IMR-90 (cell line): Measurements from ENCODE around the gene SETD3. TPM values are rescaled to one million over a fixed set of nuclear protein-coding genes. Genes with fewer than 3 reads are reported as not detected.

Source experiments
- ATAC-seq: fragments of 200-7000 bp; cut with Tn5 transposase; 2 replicates; pipeline ENCODE4 v1.9.1; 2020; ENCODE audit warnings: low read depth, mild to moderate bottlenecking, moderate library complexity
- BruUV-seq: library from RNA; stranded (reverse); fragments of 400-500 nt; replicated peaks from 2 replicates; lab custom pipeline; 2021; lab: Mats Ljungman, UMichigan
- CTCF ChIA-PET: fragments of 300-600 bp; formaldehyde crosslinking; extraction: SDS; loops from one replicate; lab custom pipeline; 2021; ENCODE audit warnings: antibody characterized with exemption; lab: Yijun Ruan, JAX
- POLR2A ChIA-PET: fragments of 300-600 bp; sonication (Branson Sonifier 250); formaldehyde crosslinking; loops from one replicate; lab custom pipeline; 2022; ENCODE audit warnings: antibody characterized with exemption; ENCODE audit not compliant: unreplicated experiment; lab: Charles Lee
- DNase-seq: peaks from one replicate; pipeline ENCODE4 v3.0.0; 2013
- H2AFZ ChIP-seq: replicated peaks from 2 replicates; pipeline ENCODE3; 2013; ENCODE audit warnings: low read length, mild to moderate bottlenecking; ENCODE audit not compliant: poor library complexity
- H2AK5ac ChIP-seq: 2 replicates; pipeline ENCODE4 v1.6.1; 2013; ENCODE audit warnings: low read depth, low read length, inconsistent platforms
- H2AK9ac ChIP-seq: replicated peaks from 2 replicates; pipeline ENCODE3; 2013; ENCODE audit warnings: mild to moderate bottlenecking, low read depth, low read length, moderate library complexity; ENCODE audit not compliant: poor library complexity
- H2BK120ac ChIP-seq: 2 replicates; pipeline ENCODE4 v1.6.1; 2013; ENCODE audit warnings: low read depth, low read length, inconsistent platforms
- H2BK15ac ChIP-seq: 3 replicates; pipeline ENCODE4 v1.6.1; 2013; ENCODE audit warnings: low read depth, low read length, inconsistent platforms
- H2BK20ac ChIP-seq: 2 replicates; pipeline ENCODE4 v1.6.1; 2013; ENCODE audit warnings: low read depth, mild to moderate bottlenecking, inconsistent platforms, low read length, moderate library complexity
- H2BK5ac ChIP-seq: 2 replicates; pipeline ENCODE4 v1.6.1; 2013; ENCODE audit warnings: mild to moderate bottlenecking, low read depth, low read length, inconsistent platforms; ENCODE audit not compliant: poor library complexity, severe bottlenecking
- H3K14ac ChIP-seq: replicated peaks from 2 replicates; pipeline ENCODE4 v1.6.1; 2013; ENCODE audit warnings: low read depth, low read length, inconsistent platforms
- H3K18ac ChIP-seq: 2 replicates; pipeline ENCODE4 v1.6.1; 2013; ENCODE audit warnings: low read depth, low read length, control low read depth
- H3K23ac ChIP-seq: 2 replicates; pipeline ENCODE4 v1.6.1; 2013; ENCODE audit warnings: low read depth, low read length, inconsistent platforms
- H3K27ac ChIP-seq: 2 replicates; pipeline ENCODE4 v1.5.1; 2013; ENCODE audit warnings: mild to moderate bottlenecking, control low read depth, low read length; ENCODE audit not compliant: insufficient read depth
- H3K27me3 ChIP-seq: 2 replicates; pipeline ENCODE4 v1.6.1; 2013; ENCODE audit warnings: low read length; ENCODE audit not compliant: control insufficient read depth, insufficient read depth
- H3K36me3 ChIP-seq: 2 replicates; pipeline ENCODE4 v1.6.1; 2013; ENCODE audit warnings: low read length, mixed read lengths; ENCODE audit not compliant: control insufficient read depth, insufficient read depth
- H3K4ac ChIP-seq: 2 replicates; pipeline ENCODE4 v1.6.1; 2013; ENCODE audit warnings: low read depth, low read length, inconsistent platforms
- H3K4me1 ChIP-seq: 2 replicates; pipeline ENCODE4 v1.6.1; 2013; ENCODE audit warnings: low read length, mixed read lengths; ENCODE audit not compliant: control insufficient read depth, insufficient read depth
- H3K4me2 ChIP-seq: 2 replicates; pipeline ENCODE4 v1.6.1; 2013; ENCODE audit warnings: low read depth, mild to moderate bottlenecking, control low read depth, low read length, moderate library complexity
- H3K4me3 ChIP-seq: 2 replicates; pipeline ENCODE4 v1.5.1; 2013; ENCODE audit warnings: low read depth, mild to moderate bottlenecking, control low read depth, low read length, moderate library complexity; ENCODE audit not compliant: insufficient read depth
- H3K56ac ChIP-seq: 2 replicates; pipeline ENCODE4 v1.6.1; 2013; ENCODE audit warnings: low read length, inconsistent platforms; ENCODE audit not compliant: insufficient read depth; ENCODE audit errors: extremely low read depth
- H3K79me1 ChIP-seq, 2 experiments: 2 replicates each; pipeline ENCODE4 v1.6.1; 2013; ENCODE audit warnings: low read length in 2 of 2, inconsistent platforms in 1 of 2, low read depth in 1 of 2
- H3K9ac ChIP-seq: 2 replicates; pipeline ENCODE4 v1.6.1; 2013; ENCODE audit warnings: low read depth, low read length, control low read depth
- H3K9me1 ChIP-seq: 2 replicates; pipeline ENCODE4 v1.6.1; 2013; ENCODE audit warnings: low read length, inconsistent platforms; ENCODE audit not compliant: insufficient read depth
- H3K9me3 ChIP-seq: 2 replicates; pipeline ENCODE4 v1.6.1; 2013; ENCODE audit warnings: low read length; ENCODE audit not compliant: control insufficient read depth, insufficient read depth
- H4K20me1 ChIP-seq: 2 replicates; pipeline ENCODE4 v1.6.1; 2013; ENCODE audit warnings: low read length, inconsistent platforms; ENCODE audit not compliant: insufficient read depth
- H4K5ac ChIP-seq: 2 replicates; pipeline ENCODE4 v1.6.1; 2013; ENCODE audit warnings: mild to moderate bottlenecking, low read depth, low read length, control low read depth
- H4K8ac ChIP-seq, 2 experiments: 2 replicates each; pipeline ENCODE4 v1.6.1; 2013; ENCODE audit warnings: low read depth in 2 of 2, low read length in 2 of 2, control low read depth in 1 of 2, inconsistent platforms in 1 of 2
- H4K91ac ChIP-seq: 2 replicates; pipeline ENCODE4 v1.6.1; 2013; ENCODE audit warnings: low read depth, low read length, inconsistent platforms; ENCODE audit not compliant: insufficient read depth
- CHD1 ChIP-seq: IDR thresholded peaks from 2 replicates; pipeline ENCODE4 v1.6.1; 2012; ENCODE audit warnings: low read depth, low read length, improper control_type of control experiment
- MAFK ChIP-seq: IDR thresholded peaks from 2 replicates; pipeline ENCODE4 v1.6.1; 2012; ENCODE audit warnings: low read depth, low read length, improper control_type of control experiment
- MAZ ChIP-seq: IDR thresholded peaks from 2 replicates; pipeline ENCODE4 v1.6.1; 2012; ENCODE audit warnings: low read depth, mild to moderate bottlenecking, low read length, improper control_type of control experiment, moderate library complexity, borderline replicate concordance
- MXI1 ChIP-seq: IDR thresholded peaks from 2 replicates; pipeline ENCODE4 v1.6.1; 2012; ENCODE audit warnings: low read depth, mild to moderate bottlenecking, low read length, moderate library complexity, borderline replicate concordance
- NFE2L2 ChIP-seq: fragments of 150-350 bp; IDR thresholded peaks from 2 replicates; pipeline ENCODE4 v1.6.1; 2016; ENCODE audit warnings: low read depth, mild to moderate bottlenecking, low read length
- RAD21 ChIP-seq: IDR thresholded peaks from 2 replicates; pipeline ENCODE4 v1.6.1; 2012; ENCODE audit warnings: low read length, improper control_type of control experiment
- RFX5 ChIP-seq: IDR thresholded peaks from 2 replicates; pipeline ENCODE4 v1.8.0; 2012; ENCODE audit warnings: low read depth, mild to moderate bottlenecking, low read length, moderate library complexity
- WGBS, 2 experiments: methylation state at CpG; one replicate each; pipeline versions ENCODE4 v1.1.5 to v1.1.7; 2013; ENCODE audit warnings: missing lambda C conversion rate in 2 of 2; ENCODE audit not compliant: insufficient read length in 1 of 2; ENCODE audit errors: extremely low coverage in 2 of 2; 5-methylcytosine and 5-hydroxymethylcytosine counted together
- dilution Hi-C: fragments of 300-500 bp; cut with HindIII; formaldehyde crosslinking; loops from one replicate; pipeline ENCODE4 v1.14.3; 2018; ENCODE audit warnings: low sequenced_read_pairs; ENCODE audit not compliant: unreplicated experiment
- in situ Hi-C: fragments of 300-500 bp; cut with MboI; formaldehyde crosslinking; loops from 3 replicates; pipeline ENCODE4 v1.14.3; 2019; ENCODE audit warnings: low sequenced_read_pairs, inconsistent platforms, mixed read lengths
- intact Hi-C: fragments of 100-400 bp; cut with micrococcal nuclease; formaldehyde crosslinking; loops from 2 replicates; pipeline ENCODE4 v1.10.0; 2022
- polyA plus RNA-seq, 3 experiments: library from polyadenylated mRNA; depleted of rRNA; stranded (reverse); fragments of >200 nt; gene quantifications; 2 replicates each; pipeline ENCODE4 v1.2.3, GENCODE V29; 2012; ENCODE audit warnings: low replicate concordance in 1 of 3
- total RNA-seq: library from RNA; depleted of rRNA; stranded (reverse); fragments of >200 nt; gene quantifications from 2 replicates; pipeline ENCODE4 v1.2.3, GENCODE V29; 2012
- TF ChIP-seq, protein P1 (sequence below): conservative IDR thresholded peaks from 2 replicates; pipeline ENCODE4 v1.5.1; 2012; ENCODE audit warnings: mild to moderate bottlenecking, low read depth, low read length, improper control_type of control experiment
- TF ChIP-seq, protein P2 (sequence below): fragments of 150-350 bp; IDR thresholded peaks from 2 replicates; pipeline ENCODE4 v1.6.1; 2017; ENCODE audit warnings: mild to moderate bottlenecking, antibody characterized with exemption, low read length, low read depth

SETD3 gene
- total and polyA plus RNA-seq, 2 of the 4 experiments (the other 2 are of a cell fraction) = 18.8 to 31.9 TPM

DNA sequence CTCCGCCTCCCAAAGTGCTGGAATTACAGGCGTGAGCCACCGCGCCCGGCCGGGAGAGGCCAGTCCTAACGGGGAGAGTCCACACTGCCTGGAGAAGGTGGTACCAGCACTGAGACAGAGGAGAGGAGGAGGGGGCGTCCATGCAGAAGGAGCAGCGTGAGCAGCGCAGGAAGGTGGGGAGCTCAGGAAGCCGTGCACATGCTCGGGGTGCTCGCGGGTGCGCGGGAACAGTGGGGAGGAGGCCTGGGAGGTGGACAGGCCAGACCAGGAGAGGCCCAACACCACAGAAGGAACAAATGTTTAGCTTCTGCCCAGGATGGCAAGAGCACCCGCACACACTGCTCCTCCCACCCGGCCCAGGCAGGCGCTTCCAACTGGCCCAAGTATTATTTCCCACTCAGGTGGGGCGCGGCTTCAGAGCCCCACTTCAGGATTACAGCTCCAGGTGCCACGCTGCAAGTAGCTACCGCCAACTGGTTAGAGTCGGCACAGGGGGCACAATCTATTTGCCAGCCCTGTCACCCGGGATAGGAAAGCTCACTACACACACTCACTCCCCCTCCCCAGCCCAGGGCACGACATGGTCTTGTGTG lies 127.9 kb downstream of the SETD3 start:
- Histone ChIP-seq H3K36me3 (no peaks in the 10 kb centered on the region), H3K4ac (no peak overlapping the region), H3K9me1 (no peaks in the 10 kb centered on the region), H2AFZ (no peak overlapping the region), H2AK5ac (no peak overlapping the region), H4K20me1 (no peaks in the 10 kb centered on the region), H3K9ac (no peak overlapping the region), H3K27me3 (peaks cover 2% of the 10 kb centered on the region), H3K56ac (no peak overlapping the region), H4K5ac (no peak overlapping the region), H2AK9ac (no peak overlapping the region), H3K4me2 (no peak overlapping the region), H4K8ac (no peak overlapping the region), H4K91ac (no peak overlapping the region), H3K14ac (no peak overlapping the region), H2BK20ac (no peak overlapping the region), H3K23ac (no peak overlapping the region), H3K27ac (no peak overlapping the region), H3K18ac (no peak overlapping the region), H2BK15ac (no peak overlapping the region), H2BK5ac (no peak overlapping the region), H3K4me1 (no peaks in the 10 kb centered on the region), H2BK120ac (no peak overlapping the region), H3K4me3 (no peak overlapping the region), H3K79me1 (no peaks in the 10 kb centered on the region), H3K9me3 (no peaks in the 10 kb centered on the region)
- no peak for DNase-seq
- CTCF ChIA-PET = no interaction called here
- POLR2A ChIA-PET = no interaction called here
- in situ Hi-C loops (no loop called here), dilution Hi-C loops (no loop called here), intact Hi-C loops (no loop called here)
- WGBS, 2 experiments = 74% methylated on average over 7 of the region's 26 CpGs; no CpG with 5 or more reads in 1 of the 2 experiments
- ATAC-seq = no peak
- no TSS peak for BruUV-seq
- TF ChIP-seq RFX5 (no peak), MXI1 (no peak), MAZ (no peak), CHD1 (no peak), MAFK (no peak), RAD21 (no peak), NFE2L2 (no peak)
- TF ChIP-seq, protein P1, sequence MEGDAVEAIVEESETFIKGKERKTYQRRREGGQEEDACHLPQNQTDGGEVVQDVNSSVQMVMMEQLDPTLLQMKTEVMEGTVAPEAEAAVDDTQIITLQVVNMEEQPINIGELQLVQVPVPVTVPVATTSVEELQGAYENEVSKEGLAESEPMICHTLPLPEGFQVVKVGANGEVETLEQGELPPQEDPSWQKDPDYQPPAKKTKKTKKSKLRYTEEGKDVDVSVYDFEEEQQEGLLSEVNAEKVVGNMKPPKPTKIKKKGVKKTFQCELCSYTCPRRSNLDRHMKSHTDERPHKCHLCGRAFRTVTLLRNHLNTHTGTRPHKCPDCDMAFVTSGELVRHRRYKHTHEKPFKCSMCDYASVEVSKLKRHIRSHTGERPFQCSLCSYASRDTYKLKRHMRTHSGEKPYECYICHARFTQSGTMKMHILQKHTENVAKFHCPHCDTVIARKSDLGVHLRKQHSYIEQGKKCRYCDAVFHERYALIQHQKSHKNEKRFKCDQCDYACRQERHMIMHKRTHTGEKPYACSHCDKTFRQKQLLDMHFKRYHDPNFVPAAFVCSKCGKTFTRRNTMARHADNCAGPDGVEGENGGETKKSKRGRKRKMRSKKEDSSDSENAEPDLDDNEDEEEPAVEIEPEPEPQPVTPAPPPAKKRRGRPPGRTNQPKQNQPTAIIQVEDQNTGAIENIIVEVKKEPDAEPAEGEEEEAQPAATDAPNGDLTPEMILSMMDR = no peak
- TF ChIP-seq, protein P2, sequence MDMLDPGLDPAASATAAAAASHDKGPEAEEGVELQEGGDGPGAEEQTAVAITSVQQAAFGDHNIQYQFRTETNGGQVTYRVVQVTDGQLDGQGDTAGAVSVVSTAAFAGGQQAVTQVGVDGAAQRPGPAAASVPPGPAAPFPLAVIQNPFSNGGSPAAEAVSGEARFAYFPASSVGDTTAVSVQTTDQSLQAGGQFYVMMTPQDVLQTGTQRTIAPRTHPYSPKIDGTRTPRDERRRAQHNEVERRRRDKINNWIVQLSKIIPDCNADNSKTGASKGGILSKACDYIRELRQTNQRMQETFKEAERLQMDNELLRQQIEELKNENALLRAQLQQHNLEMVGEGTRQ = no peak
